ENCODE measurements around the gene DACH2.

DACH2 gene

GRCh38 chrX:86809651-86810050 is 661.4 kb downstream of the DACH2 start:
- Histone ChIP-seq H3K27me3 (ENCODE audit: control insufficient read depth, insufficient read depth, low read length) (no peaks in the 10 kb centered on the region), H3K4me3 (ENCODE audit: low read depth, low read length) (no peak overlapping the region), H3K9ac (ENCODE audit: low read depth, low read length) (no peak overlapping the region), H3K9me3 (ENCODE audit: control insufficient read depth, insufficient read depth, low read length) (peaks cover 6% of the 10 kb centered on the region), H3K36me3 (ENCODE audit: control insufficient read depth, insufficient read depth, low read length) (no peaks in the 10 kb centered on the region), H3K4me1 (ENCODE audit: control insufficient read depth, insufficient read depth, low read length) (no peaks in the 10 kb centered on the region)

DNA sequence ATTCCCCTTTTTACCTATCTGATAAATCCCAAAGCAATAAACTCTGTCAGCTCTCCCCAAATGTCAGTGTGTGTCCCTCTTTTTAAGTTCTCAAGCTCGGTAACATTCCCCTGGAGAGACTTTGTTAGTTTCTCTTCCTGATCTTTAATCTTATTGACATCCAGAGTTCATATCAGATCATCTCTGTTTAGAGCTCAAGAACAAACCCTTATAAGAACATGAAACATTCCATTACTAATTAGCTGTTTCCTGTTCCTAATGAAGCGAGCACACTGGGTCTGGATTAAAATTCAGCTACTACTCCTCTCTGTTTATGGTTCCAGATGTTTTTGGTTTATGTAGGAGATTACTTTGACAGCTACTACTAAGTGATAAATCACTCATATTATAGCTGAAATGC is 681.5 kb downstream of the DACH2 start:
- Histone ChIP-seq H3K4me1 (ENCODE audit: control insufficient read depth, insufficient read depth, low read length) (no peaks in the 10 kb centered on the region), H3K9me3 (ENCODE audit: control insufficient read depth, insufficient read depth, low read length) (peaks cover 3% of the 10 kb centered on the region), H3K36me3 (ENCODE audit: control insufficient read depth, insufficient read depth, low read length) (no peaks in the 10 kb centered on the region), H3K27me3 (ENCODE audit: control insufficient read depth, insufficient read depth, low read length) (no peaks in the 10 kb centered on the region), H3K9ac (ENCODE audit: low read depth, low read length) (no peak overlapping the region), H3K4me3 (ENCODE audit: low read depth, low read length) (no peak overlapping the region)

DNA sequence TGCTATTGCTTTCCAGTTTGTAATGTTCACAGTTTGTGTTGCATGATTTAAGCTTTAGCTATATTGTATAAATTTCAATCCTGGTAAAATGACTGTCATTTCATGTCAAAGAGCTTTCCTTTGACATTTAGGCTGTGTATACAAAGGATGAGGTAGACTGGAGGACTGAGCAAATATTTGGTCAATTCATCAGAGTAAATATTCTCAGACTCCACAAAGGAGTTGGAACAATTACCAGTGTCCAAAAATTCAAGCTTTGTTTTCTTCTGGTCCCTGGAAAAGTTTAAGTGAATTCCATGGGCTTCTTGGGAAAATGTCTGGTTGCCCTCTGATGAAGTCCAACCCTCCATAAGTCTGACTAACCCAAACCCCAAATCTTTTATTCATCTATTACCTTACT is 682.4 kb downstream of the DACH2 start:
- Histone ChIP-seq H3K4me3 (ENCODE audit: low read depth, low read length) (no peak overlapping the region), H3K27me3 (ENCODE audit: control insufficient read depth, insufficient read depth, low read length) (no peaks in the 10 kb centered on the region), H3K36me3 (ENCODE audit: control insufficient read depth, insufficient read depth, low read length) (no peaks in the 10 kb centered on the region), H3K9ac (ENCODE audit: low read depth, low read length) (no peak overlapping the region), H3K4me1 (ENCODE audit: control insufficient read depth, insufficient read depth, low read length) (no peaks in the 10 kb centered on the region), H3K9me3 (ENCODE audit: control insufficient read depth, insufficient read depth, low read length) (peaks cover 3% of the 10 kb centered on the region)

DNA sequence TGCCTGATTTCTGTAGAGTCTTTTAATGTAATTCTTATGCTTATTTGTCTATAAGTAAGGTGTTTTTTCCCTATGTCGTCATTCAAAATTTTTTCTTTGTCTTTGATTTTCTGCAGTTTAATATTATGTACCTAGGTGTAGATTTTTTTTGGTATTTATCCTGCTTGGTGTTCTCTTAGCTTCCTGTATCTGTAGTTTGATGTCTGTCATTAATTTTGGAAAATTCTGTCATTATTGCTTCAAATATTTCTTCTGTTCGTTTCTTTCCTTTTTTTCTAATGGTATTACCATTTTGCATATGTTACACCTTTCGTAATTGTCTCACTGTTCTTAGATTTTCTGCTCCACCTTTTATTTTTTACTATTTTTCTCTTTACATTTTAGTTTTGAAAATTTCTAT is 696.9 kb downstream of the DACH2 start:
- H3K4me3 ChIP-seq (ENCODE audit: low read depth, low read length), result no peak overlapping the region
- H3K27me3 ChIP-seq (ENCODE audit: control insufficient read depth, insufficient read depth, low read length), result no peaks in the 10 kb centered on the region
- no peak overlapping the region for H3K9ac ChIP-seq (ENCODE audit: low read depth, low read length)
- H3K9me3 ChIP-seq (ENCODE audit: control insufficient read depth, insufficient read depth, low read length), result no peaks in the 10 kb centered on the region
- H3K36me3 ChIP-seq (ENCODE audit: control insufficient read depth, insufficient read depth, low read length), result no peaks in the 10 kb centered on the region
- H3K4me1 ChIP-seq (ENCODE audit: control insufficient read depth, insufficient read depth, low read length), result no peaks in the 10 kb centered on the region
